ENCODE data around the gene EGFR.
A peak's percentile ranks its signal among the peaks of the same experiment; 100 is the strongest.

EGFR gene

DNA sequence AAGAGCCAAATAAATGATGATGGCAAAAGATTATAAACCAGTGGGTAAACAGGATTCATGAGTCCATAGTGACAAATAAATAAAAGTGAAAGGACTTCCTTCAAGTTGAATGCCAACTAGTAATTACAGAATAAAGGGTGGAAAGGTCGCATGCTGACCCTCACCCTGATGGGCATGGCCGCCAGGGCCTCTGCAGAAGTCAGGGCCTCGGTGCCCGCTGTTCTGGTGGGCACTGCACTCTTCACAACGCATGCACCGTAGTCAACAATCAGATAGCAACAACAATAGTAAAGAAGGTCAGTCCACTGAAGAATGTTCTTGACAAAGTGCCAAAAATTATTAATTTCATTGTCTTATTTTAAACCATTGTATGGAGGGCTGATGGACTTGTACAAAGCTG lies 223.1 kb downstream of the EGFR start:
- no peak for DNase-seq

DNA sequence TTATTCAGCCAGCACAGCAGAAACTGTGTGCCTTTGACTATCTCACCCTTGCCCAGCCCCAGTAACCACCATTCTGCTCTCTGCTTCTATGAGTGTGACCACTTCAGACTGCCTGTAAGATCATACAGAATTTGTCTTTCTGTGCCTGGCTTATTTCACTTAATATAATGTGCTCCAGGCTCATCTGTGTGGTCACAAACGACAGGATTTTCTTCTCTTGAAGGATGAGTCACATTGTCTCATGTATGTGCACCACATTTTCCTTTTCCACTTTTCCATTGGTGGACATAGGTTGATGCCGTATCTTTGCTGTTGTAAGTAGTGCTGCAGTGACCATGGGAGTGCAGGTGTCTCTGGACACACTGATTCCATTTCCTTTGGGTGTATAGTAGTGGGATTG lies 223.8 kb downstream of the EGFR start:
- DNase-seq = no peak

DNA sequence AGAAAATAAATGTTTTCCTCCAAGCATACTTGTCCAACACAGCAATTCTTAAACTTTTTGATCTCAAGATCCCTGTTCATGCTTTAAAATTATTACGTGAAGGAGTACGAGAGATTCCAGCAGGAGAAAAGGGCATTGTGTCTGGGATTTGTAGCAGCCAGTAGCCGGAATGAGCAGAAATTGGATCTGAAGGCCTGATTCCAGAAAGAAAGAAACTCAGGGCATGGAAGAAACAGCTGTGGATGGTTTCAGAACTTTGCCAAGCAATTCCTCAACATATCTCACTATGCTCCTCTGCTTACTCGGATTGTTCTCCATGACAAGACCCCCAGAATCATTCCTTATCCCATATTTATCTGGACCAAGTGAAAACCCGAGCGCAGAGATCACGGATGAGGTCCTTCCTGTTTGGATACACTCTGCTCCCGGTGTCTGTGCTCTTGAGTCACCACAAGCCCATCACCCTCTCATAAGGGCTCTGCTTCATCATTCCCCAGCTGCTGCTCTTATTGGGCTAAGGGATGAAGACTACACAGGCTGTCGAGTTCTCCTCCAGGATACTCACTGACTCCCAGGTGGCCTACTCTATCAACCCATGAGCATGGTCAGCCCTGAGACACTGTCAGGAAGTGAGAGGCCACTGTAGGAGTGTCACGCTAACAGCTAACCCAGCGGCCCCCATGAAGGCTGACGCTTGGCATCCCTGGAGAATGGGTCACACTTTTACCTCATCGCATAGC lies 225.4 kb downstream of the EGFR start:
- DNase-seq = no peak

DNA sequence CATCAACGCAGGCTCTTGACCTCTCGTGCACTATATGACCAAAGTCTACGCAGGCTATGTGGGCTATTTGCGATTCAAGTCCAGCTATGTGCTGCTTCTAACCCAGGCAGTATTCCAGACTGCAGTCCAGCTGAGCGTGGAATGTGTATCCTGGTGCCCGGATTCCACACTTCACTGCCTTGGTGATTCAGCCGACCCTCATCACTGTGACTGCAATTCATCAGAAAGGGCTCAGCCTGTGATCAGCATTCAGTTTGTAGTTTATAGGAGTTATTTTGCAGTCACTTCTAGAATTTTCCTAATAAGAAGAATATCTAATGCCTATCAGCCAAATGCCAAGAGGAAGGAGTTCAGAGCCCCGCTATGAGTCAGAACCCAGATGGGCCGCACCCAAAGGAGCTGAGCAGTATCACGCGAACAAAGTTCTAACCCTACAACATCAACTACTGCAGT lies 226.5 kb downstream of the EGFR start:
- DNase-seq = peak in 16 of 51 donors; percentile 7 to 69 (median 21)

DNA sequence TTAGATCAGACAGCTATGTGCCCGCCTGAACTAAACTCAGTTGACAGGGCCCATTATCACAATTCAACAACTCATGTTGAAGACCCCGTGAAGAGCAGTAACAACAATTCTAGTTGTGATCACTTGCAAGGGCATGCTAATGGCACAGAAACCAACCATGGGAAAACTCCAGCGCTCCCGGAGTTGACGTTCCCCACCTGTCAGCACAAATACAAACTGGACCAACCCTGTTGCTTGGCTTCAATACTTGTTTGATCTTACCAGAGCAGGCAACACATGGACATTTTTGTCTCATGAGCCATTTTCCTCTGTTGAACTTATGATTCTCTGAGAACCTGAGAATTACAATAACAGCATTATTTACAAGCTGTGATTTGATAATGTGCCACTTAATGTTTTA lies 227.4 kb downstream of the EGFR start:
- no peak for DNase-seq

DNA sequence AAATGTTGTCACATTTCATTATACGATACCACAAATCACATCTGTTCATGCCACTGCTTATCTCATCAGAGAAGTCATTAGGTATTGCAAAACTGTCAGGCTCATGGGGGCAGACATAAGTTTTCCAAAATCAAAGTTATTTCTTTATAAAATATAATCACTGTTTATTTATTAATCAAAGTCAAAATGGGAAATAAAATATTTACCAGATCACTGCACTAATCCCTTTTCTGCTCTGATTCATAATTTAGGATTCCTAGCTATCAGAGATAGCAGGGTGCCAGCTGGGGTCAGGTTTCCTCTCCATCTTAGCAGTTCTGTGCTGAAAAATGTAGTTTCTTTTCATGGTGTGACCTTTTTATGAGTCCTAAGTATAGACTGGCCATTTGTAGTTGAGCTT lies 228.6 kb downstream of the EGFR start:
- DNase-seq = no peak

DNA sequence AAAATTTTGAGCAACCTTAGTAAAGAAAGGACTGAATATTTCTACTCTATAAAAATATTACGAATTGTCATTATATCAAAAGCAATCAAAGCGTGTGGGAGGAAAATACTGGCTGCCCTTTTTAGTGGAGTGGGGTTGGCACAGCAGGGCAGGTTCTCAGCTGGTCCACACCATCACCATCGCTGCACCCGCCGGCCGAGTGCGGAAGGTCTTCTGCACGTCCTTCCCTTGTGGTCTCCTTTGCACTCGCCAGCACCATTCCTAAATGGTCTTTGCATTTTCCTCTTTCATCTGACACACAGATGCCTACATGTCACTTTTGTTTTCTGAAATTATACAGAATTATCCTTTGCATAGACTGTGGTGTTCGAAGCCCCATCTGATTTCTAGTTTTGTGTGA lies 229.7 kb downstream of the EGFR start:
- no peak for DNase-seq

DNA sequence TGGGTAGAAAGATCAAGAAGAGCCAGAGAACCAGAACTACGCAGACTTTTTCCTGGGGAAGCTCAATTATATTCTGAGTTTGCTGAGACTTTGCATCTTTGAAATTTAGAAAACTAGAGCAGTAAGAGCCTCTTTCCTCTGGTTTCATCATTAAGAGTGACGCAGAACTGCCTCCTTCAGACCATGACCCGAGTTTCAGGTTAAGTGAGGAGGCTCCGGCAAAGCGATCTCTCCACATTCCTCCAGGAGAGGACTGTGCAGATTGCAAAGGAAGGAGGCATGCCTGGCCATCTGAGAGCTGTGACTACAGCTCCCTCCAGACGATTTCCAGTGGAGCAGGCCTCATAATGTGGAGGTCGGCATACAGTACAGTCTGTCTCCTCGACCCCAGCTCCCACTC lies 230.5 kb downstream of the EGFR start:
- DNase-seq = no peak

DNA sequence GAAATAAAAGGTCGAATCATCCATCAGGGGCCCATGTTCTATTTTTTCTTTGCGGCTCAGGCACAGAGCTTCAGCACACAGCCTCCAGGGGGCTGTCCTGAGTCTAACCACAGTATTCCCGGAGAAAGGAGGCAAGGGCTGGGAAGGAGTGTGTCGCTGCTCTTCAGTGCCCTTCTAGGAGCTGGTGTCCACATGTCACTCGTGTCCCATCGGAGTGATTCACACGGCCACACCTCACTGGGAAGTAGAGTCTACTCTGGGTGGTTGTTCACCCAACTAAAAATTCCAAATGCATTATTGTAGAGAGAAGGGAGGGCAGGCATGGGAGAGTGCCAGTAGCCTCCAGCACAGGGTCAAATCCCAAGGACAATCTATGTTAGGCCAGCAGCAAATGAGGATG lies 231.5 kb downstream of the EGFR start:
- peak in 1 of 51 donors; percentile 5 for DNase-seq

DNA sequence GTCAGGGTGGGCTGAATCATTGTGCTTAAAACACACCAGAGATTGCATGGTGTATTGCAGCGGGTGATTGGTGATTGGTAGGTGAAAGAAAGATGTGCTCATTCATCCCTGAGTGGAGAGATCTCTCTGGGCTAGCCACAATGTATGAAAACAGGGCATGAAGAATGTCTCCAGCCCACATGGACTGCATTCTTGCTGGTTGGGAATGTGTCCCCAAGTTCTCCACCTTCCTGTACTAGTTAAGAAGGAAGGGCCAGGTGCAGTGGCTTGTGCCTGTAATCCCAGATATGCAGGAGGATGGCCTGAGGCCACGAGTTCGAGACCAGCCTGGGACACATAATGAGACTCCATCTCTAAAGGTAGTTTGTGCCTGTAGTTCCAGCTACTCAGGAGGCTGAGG lies 232.5 kb downstream of the EGFR start:
- no peak for DNase-seq

DNA sequence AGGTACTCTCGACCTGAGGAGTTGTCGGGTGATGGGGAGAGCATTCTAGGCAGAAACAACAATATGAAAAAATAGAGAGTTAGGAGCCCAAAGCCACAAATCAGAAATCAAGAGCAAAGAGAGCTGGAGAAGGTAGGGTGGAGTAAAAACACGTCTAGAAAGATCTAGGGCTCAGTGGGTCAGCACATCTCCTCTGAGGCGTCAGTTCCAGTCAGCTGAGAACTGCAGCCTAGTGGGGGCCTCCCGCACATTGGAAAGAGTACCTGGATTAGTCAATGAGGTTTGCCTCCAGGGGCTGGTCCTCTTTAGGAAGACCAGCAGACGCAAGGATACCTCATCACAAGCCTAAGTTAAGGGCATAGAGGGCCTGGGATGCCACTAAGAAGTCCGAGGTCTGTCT lies 233.1 kb downstream of the EGFR start:
- DNase-seq = no peak

DNA sequence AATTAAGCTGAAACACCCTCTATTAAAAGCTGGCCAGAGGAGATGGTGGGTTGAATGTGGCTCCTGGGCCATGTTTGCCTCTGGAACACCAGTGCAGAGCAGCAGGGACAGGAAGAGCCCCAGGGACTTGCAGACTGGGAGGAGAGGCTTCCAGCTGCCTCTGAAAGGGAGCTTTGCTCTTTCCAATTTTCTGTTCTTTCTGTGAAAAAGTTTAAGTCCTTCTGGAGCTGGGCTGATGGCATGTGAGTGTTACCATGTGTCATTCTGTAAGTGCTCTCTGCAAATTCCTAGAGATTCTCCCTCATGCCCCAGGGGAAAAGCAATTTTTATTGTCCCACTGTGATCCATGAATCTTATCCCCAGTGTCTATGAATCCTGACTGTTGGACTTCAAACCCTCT lies 233.6 kb downstream of the EGFR start:
- no peak for DNase-seq

DNA sequence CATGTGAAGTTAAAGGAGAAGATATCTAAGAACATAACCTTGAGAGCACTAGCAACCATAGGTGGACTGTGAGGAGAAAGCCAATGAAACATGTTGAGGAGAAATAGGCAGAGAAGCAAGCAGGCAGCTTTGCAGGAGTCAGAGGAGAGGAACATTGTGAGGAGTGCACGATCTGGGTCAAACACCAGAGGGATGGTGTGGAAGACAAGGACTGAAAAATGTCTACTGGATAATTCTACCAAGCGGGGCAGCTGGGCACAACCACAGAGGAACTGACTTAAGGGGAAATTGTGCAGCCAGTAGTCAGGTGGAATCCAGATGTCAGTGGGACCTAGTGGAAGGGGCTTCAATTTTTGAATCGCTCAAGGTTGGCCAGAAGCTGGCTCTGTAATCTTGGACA lies 234.4 kb downstream of the EGFR start:
- DNase-seq = no peak

DNA sequence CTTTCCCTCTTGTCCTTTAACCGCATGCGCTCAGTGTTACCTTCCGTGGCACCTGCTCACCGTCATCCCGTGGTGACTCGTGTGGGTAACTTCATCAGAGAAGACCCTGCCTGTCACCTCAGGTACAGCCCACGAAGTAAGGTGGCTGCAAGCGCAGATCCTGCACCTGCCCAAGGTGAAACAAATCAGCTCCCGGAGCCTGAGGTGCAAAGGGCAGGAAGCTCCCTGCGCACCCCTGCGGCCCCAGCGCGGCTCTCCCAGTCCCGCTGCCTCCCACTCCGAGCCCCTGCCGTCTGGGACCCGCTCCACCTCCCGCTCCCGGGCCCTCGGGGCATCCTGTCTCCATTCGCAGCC lies 235.4 kb downstream of the EGFR start:
- DNase-seq = no peak

DNA sequence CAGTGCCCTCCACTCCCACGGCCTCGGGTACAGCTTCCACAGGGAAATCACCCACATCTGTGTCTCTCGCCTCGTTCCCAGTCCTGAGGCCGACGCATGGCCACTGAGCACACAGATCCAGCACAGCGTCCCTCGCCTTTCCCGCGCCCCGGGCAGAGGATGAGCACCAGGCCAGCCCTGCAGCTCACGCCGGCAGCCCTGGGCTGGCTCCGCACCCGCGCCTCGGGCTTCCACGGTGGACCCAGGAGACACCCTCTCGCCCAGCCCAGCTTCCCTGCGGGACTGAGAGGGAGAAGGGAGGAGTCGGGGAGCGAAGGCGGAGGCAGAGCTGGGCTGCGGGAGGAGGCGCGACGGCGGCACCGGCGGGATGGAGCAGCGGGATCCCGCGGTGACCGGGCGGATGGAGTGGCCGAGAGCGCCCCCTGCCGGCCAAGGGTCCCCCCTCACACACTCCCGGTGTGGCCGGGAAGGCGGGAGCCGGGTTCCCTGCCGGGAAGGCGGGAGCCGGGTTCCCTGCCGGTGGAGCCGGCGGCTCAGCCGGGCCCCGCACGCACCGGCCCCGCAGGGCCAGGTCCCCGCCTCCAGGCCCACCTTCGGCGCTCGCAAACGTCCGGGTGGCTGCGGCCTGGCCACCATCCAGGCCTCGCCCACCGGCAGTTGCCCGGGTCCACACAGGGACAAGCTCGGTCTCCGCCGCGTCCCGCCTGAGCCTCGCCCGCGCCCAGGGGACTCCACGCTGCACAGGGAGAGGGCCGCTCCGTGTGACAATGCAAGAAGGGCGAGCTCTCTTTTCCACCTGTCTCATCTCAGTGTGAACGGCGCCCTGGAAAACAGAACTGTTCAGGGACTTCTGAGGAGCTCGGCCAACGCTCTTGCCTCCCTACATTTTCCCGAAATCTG lies 236.0 kb downstream of the EGFR start:
- peak; percentile 21 to 92 (median 71) for DNase-seq

DNA sequence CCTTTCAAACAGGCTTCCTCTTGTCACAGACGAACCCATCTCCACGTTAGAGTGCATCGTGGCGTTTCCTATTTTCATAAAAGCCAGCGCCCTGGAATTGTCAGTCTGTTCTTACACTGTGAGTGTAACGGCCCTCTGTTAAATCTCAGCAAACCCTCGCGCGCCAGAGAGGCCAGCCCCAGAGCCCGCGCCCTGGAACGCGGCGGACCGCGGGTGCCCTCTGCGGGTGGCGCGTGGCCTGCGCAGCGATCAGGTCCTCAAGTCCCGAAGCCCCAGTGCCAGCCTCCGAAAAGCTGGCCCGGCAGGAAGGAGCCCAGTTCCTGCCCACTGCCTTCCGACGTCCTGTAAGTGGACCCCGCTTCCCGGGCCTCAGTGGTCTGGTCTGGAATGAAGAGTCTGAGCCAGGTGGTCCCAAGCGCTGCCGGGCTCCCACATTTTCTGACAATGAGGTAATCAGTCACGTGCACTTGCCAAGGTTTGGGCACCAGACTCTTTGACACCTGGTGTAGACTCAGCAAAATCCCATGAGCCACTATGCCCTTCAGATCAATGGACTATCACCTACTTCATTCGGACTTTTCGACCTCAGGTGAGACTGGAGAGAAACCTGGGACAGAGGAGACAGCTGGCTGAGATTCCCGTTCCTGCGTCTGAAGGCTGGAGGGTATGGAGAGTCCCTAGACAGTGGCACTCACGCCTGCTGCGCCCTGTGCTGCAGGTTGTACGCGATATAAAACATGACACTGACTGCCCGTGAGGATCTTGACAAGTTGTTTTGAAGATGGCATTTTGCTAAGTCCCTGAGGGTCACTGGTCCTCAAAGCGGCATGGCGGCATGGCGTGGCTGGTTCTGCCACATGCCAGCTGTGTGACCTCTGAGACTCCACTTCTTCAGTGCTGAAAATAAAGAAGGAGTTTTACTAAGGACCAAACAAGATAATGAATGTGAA lies 237.0 kb downstream of the EGFR start:
- DNase-seq = peak in 48 of 51 donors; percentile 19 to 86 (median 62)

DNA sequence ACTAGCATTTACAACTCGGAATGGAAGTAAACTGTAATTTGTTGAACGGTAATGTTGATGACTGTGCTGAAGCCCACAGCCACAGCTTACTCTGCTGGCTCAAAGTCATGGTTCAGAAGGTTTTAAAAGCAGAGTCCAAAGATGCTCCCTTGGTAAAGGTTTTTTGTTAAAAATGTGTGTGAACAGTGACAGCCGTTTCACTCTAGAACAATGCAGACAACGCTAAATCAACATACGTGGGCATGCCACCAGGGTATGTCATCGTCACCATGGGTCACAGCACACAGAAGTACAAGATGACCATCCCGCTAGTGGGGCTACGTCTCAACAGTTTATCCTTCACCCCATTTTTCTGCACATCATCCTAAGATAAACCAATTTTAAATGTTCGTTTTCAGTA lies 239.8 kb downstream of the EGFR start:
- DNase-seq = no peak

DNA sequence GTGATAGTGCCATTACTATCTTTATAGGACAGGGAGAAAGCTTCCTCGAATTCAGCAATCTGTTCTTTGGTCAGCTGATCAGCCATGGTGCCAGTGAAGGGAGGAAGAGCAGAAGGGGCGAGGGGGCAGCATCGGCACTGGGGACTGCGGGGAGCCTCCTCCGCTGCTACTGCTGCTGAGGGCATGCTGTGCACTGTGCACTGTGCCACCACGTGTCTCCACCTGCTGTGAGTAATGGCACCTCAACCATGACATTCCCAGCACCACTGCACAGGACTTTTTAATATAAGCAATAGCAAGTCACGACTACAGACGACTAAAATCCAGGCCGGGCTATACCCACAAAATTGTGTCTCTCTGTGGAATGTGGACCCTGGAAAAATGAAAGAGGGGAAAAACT lies 241.4 kb downstream of the EGFR start:
- DNase-seq = no peak

DNA sequence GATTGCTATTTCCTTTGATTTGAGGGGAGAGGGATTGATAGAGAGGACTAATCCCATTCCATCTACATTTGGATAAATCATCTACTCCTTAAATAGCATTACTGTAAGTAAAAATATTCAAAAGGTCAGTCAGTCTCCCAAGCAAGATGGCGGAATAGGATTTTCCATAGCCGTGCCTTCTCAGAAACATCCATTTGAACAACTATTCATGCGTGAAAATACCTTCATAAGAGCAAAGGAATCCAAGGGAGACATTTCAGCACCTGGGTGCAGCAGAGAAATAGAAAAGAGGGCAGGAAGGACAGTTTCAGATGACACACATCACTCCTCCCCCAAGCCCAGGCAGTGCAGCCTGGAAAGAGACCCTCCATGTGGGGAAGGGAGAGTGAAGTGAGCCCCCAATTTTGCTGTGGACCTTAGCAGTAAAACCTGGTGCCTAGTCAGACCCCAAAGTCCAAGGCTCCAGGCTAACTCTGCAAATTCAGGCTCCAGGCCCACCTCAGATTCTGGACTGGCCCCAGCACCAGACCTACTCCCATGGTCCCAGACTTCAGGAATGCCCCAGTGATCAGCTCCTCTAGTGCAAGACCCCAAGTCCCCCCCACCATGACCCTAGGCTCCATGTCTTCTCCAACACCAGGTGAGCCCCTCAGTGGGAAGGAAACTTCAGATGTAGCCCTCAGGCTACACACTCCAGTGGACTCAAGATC lies 242.0 kb downstream of the EGFR start:
- DNase-seq = no peak

Data from hypothalamus (tissue), 51 donors.